Measurements from ENCODE around the gene SGPL1.

SGPL1 gene

GRCh38 chr10:70912556-70912955, 96.8 kb downstream of the SGPL1 start:
- no peak for DNase-seq (ENCODE audit: extremely low read depth, insufficient read length)
- no peak overlapping the region for H3K4me3 ChIP-seq (replicated peaks; ENCODE audit: low read depth, low read length)
- TF ChIP-seq, protein P1, sequence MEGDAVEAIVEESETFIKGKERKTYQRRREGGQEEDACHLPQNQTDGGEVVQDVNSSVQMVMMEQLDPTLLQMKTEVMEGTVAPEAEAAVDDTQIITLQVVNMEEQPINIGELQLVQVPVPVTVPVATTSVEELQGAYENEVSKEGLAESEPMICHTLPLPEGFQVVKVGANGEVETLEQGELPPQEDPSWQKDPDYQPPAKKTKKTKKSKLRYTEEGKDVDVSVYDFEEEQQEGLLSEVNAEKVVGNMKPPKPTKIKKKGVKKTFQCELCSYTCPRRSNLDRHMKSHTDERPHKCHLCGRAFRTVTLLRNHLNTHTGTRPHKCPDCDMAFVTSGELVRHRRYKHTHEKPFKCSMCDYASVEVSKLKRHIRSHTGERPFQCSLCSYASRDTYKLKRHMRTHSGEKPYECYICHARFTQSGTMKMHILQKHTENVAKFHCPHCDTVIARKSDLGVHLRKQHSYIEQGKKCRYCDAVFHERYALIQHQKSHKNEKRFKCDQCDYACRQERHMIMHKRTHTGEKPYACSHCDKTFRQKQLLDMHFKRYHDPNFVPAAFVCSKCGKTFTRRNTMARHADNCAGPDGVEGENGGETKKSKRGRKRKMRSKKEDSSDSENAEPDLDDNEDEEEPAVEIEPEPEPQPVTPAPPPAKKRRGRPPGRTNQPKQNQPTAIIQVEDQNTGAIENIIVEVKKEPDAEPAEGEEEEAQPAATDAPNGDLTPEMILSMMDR (IDR thresholded peaks at IDR 0.05; ENCODE audit: insufficient read depth, low read length, poor library complexity, severe bottlenecking): no peak
- H3K27me3 ChIP-seq (replicated peaks; ENCODE audit: control insufficient read depth, insufficient read depth, low read length): no peaks in the 10 kb centered on the region; the same call in 1 of the 2 replicates
- no peaks in the 10 kb centered on the region for H3K36me3 ChIP-seq (ENCODE audit: control insufficient read depth, insufficient read depth, low read length)

DNA sequence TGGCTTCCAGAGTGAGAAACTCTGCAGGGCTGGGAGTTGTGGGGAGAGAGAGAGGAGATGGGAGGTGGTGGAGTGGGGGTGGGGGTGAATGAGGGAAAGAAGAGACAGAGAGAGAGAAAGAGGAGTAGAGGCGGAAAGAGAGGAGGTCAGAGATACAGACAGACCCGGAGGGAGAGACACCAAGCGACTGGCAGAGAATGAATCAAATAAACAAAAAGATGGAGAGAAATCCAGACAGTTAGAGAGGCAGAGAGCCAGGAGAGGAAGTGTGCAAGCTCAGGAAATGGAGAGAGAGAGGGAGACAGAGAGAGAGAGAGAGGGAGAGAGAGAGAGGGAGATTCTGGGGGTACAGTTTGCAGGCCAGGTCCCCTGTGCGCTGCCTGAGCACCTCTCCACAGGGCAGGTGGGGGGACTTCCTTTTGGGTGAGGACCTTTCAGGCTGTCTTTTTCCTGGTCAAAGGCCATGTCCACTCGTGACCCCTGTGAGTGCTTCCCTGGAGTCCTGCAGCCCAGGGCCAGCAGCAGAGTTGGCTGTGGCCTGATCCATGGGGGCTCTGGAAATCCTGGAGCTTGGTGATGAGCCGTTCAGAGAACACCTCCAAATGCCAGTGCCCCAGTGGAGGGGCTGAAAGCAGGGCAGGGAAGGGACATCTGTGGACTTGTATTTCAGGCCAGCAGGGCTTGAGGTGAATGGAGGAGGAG, 97.6 kb downstream of the SGPL1 start:
- no peak for DNase-seq (ENCODE audit: extremely low read depth, insufficient read length)
- TF ChIP-seq, protein P1 (IDR thresholded peaks at IDR 0.05; ENCODE audit: insufficient read depth, low read length, poor library complexity, severe bottlenecking): no peak
- Histone ChIP-seq H3K27me3 (replicated peaks; ENCODE audit: control insufficient read depth, insufficient read depth, low read length) (no peaks in the 10 kb centered on the region; the same call in 1 of the 2 replicates), H3K36me3 (ENCODE audit: control insufficient read depth, insufficient read depth, low read length) (no peaks in the 10 kb centered on the region), H3K4me3 (replicated peaks; ENCODE audit: low read depth, low read length) (no peak overlapping the region)

- no peak overlapping the region for H3K4me3 ChIP-seq (replicated peaks; ENCODE audit: low read depth, low read length)
- DNase-seq (ENCODE audit: extremely low read depth, insufficient read length): no peak
- no peaks in the 10 kb centered on the region for H3K36me3 ChIP-seq (ENCODE audit: control insufficient read depth, insufficient read depth, low read length)
- TF ChIP-seq, protein P1 (IDR thresholded peaks at IDR 0.05; ENCODE audit: insufficient read depth, low read length, poor library complexity, severe bottlenecking): no peak
- H3K27me3 ChIP-seq (replicated peaks; ENCODE audit: control insufficient read depth, insufficient read depth, low read length): no peaks in the 10 kb centered on the region; the same call in 1 of the 2 replicates
Observed at GRCh38 chr10:70913893-70914240, 98.1 kb downstream of the SGPL1 start.

DNA sequence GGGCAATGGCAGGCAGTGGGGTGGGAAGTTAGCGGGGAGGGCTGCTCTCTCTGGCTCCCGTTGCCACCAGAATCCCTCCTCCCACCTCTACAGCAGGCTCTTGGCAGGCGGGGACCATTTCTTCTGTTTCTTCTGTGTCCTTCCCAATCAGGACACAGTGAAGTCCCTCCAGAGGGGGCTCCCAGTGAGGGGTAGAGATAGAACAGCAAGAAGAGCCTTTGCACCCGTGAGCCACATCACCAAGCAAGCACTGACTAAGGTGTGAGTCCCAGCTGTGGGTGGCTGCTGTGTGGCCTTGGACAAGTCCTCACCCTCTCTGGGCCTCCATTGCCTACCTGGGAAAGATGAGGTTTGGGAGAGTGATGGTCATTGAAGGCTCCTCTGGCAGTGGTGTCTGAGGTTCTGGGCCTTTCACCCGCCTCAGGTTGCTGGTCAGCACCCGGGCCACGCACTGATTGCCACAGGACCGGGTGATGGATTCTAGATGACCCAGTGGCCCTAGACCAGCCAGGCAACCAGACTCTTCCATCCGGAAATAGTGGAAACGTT, 98.6 kb downstream of the SGPL1 start:
- Histone ChIP-seq H3K4me3 (replicated peaks; ENCODE audit: low read depth, low read length) (no peak overlapping the region), H3K27me3 (replicated peaks; ENCODE audit: control insufficient read depth, insufficient read depth, low read length) (no peaks in the 10 kb centered on the region; the same call in 1 of the 2 replicates), H3K36me3 (ENCODE audit: control insufficient read depth, insufficient read depth, low read length) (no peaks in the 10 kb centered on the region)
- TF ChIP-seq, protein P1 (IDR thresholded peaks at IDR 0.05; ENCODE audit: insufficient read depth, low read length, poor library complexity, severe bottlenecking): no peak
- DNase-seq (ENCODE audit: extremely low read depth, insufficient read length): no peak

GRCh38 chr10:70915206-70915605, 99.5 kb downstream of the SGPL1 start:
- TF ChIP-seq, protein P1 (IDR thresholded peaks at IDR 0.05; ENCODE audit: insufficient read depth, low read length, poor library complexity, severe bottlenecking): no peak
- Histone ChIP-seq H3K36me3 (ENCODE audit: control insufficient read depth, insufficient read depth, low read length) (no peaks in the 10 kb centered on the region), H3K4me3 (replicated peaks; ENCODE audit: low read depth, low read length) (no peak overlapping the region), H3K27me3 (replicated peaks; ENCODE audit: control insufficient read depth, insufficient read depth, low read length) (no peaks in the 10 kb centered on the region; the same call in 1 of the 2 replicates)
- no peak for DNase-seq (ENCODE audit: extremely low read depth, insufficient read length)
